Ovary (tissue), 9 donors: ENCODE results near the gene SUSD3. TPM values are rescaled to one million over a fixed set of nuclear protein-coding genes. Genes with fewer than 3 reads are reported as not detected.

Source experiments
- DNase-seq, 5 donors: peaks; one replicate each; pipeline ENCODE4 v3.0.0-alpha.2; 2019 to 2020
- H3K27ac ChIP-seq, 2 donors: fragments of 200-600 bp; one replicate each; pipeline versions ENCODE4 v1.5.1 to v1.8.0; 2019 to 2022
- H3K27me3 ChIP-seq: fragments of 200-600 bp; one replicate; pipeline ENCODE4 v1.8.0; 2022
- H3K36me3 ChIP-seq: fragments of 200-600 bp; sonication (generic); one replicate; pipeline ENCODE4 v1.5.1; 2019
- H3K4me1 ChIP-seq: one replicate; pipeline ENCODE4 v1.8.1; 2013; ENCODE audit warnings: mild to moderate bottlenecking, moderate library complexity; ENCODE audit not compliant: insufficient read depth
- H3K4me3 ChIP-seq: fragments of 200-600 bp; sonication (generic); one replicate; pipeline ENCODE4 v1.5.1; 2017
- H3K9me3 ChIP-seq, 2 donors: fragments of 200-600 bp in 1 of 2; sonication (generic) in 1 of 2; one replicate each; pipeline versions ENCODE4 v1.5.1 to v1.8.1; 2013 to 2019; ENCODE audit warnings: mild to moderate bottlenecking in 1 of 2, moderate library complexity in 1 of 2
- CTCF ChIP-seq, 3 donors: fragments of 450-650 bp in 2 of 3; fragments of 200-600 bp in 1 of 3; IDR thresholded peaks; one replicate each; pipeline versions ENCODE4 v1.5.1 to v1.8.0; 2016 to 2022; ENCODE audit warnings: antibody characterized with exemption in 3 of 3, mild to moderate bottlenecking in 1 of 3
- EP300 ChIP-seq: sonication (generic); formaldehyde crosslinking; IDR thresholded peaks from one replicate; pipeline ENCODE4 v1.6.1; 2017; ENCODE audit warnings: antibody characterized with exemption
- POLR2A ChIP-seq: fragments of 450-650 bp; IDR thresholded peaks from one replicate; pipeline ENCODE4 v1.6.1; 2017; ENCODE audit warnings: antibody characterized with exemption, mild to moderate bottlenecking, moderate library complexity
- WGBS, 3 donors: extraction: QIAGEN DNeasy Blood & Tissue Kit in 1 of 3; methylation state at CpG; one replicate each; pipeline versions ENCODE4 v1.1.5 to v1.1.7; 2013 to 2017; 5-methylcytosine and 5-hydroxymethylcytosine counted together
- intact Hi-C, 4 donors: fragments of 100-400 bp; cut with DNase I; formaldehyde crosslinking; loops; one replicate each; pipeline versions ENCODE4 v1.11.0 to v1.15.1; 2022 to 2023
- polyA plus RNA-seq, 2 donors: library from polyadenylated mRNA; stranded (reverse); fragments of 200-250 nt in 1 of 2; fragments of 350-450 nt in 1 of 2; fragmentation: Illumina TruSeq in 1 of 2; extraction: RNeasy Lipid Tissue Mini Kit (QIAGEN cat#74804) in 1 of 2; gene quantifications; one replicate each; pipeline ENCODE4 v1.2.3, GENCODE V29; 2013 to 2014
- total RNA-seq, 7 donors: library from RNA; depleted of rRNA in 2 of 7; stranded (reverse); fragments of >200 nt in 2 of 7; fragmentation: NEBNext Ultra II Directional in 3 of 7; extraction: Animal tissue kit (Norgen Biotek cat#: 25700) in 3 of 7; gene quantifications; one replicate each; pipeline versions ENCODE4 v1.1.0 to v1.2.4, GENCODE V29; 2016 to 2023
- donor health status: DM: no; HTN: no; CAD: no; lungs with moderate emphysema.
- donor health status: DM: no; HTN: no; CAD: no.
- donor health status: Bipolar disorder and iron deficiency.
- donor health status: DM: yes; HTN: yes; CAD: no.
- donor health status: DM: no; HTN: no; CAD: no.
- donor health status: DM: yes; HTN: yes; CAD: no.

The SUSD3 gene
- total and polyA plus RNA-seq, 9 donors, result 9.6 to 66.1 (median 42.4) TPM

- Histone ChIP-seq H3K4me1 (no peaks in the 10 kb centered on the region), H3K4me3 (no peak overlapping the region), H3K27ac (no peak overlapping the region), H3K36me3 (no peaks in the 10 kb centered on the region), H3K9me3 (no peaks in the 10 kb centered on the region), H3K27me3 (no peaks in the 10 kb centered on the region)
- 77 to 79% (median 79%) methylated on average over 10 of the region's 10 CpGs for WGBS, 3 donors
- no peak for DNase-seq
- no peak for TF ChIP-seq CTCF (IDR thresholded peaks at IDR 0.05)
- no peak for TF ChIP-seq EP300
- no peak for TF ChIP-seq POLR2A
- intact Hi-C loops, result no loop called here
Measured at GRCh38 chr9:93039976-93040375, 18.5 kb upstream of the SUSD3 start.

- DNase-seq, result no peak
Measured at GRCh38 chr9:93040409-93040808, 18.1 kb upstream of the SUSD3 start.

GRCh38 chr9:93041108-93041802 is 17.2 kb upstream of the SUSD3 start:
- Histone ChIP-seq H3K4me3 (no peak overlapping the region), H3K27me3 (no peaks in the 10 kb centered on the region), H3K4me1 (no peaks in the 10 kb centered on the region), H3K36me3 (no peaks in the 10 kb centered on the region), H3K27ac (no peak overlapping the region), H3K9me3 (no peaks in the 10 kb centered on the region)
- TF ChIP-seq EP300 (no peak), POLR2A (no peak), CTCF (IDR thresholded peaks at IDR 0.05) (no peak)
- WGBS, 3 donors, result 91 to 94% (median 93%) methylated on average over 6 of the region's 6 CpGs
- no peak for DNase-seq
- intact Hi-C loops, result no loop called here

More at GRCh38 chr9:93040409-93040808, 18.1 kb upstream of the SUSD3 start:
- H3K4me1 ChIP-seq, result no peaks in the 10 kb centered on the region
- H3K27me3 ChIP-seq, result no peaks in the 10 kb centered on the region
- TF ChIP-seq CTCF (IDR thresholded peaks at IDR 0.05), result no peak
- no peak for TF ChIP-seq EP300
- no peak for TF ChIP-seq POLR2A
- no peak overlapping the region for H3K4me3 ChIP-seq
- no peaks in the 10 kb centered on the region for H3K36me3 ChIP-seq
- intact Hi-C loops, result no loop called here
- WGBS, 3 donors, result 78 to 85% (median 82%) methylated on average over 5 to 7 of the region's 7 CpGs
- H3K27ac ChIP-seq, result no peak overlapping the region
- no peaks in the 10 kb centered on the region for H3K9me3 ChIP-seq

GRCh38 chr9:93043122-93043521 is 15.4 kb upstream of the SUSD3 start:
- Histone ChIP-seq H3K4me3 (no peak overlapping the region), H3K36me3 (no peaks in the 10 kb centered on the region), H3K9me3 (no peaks in the 10 kb centered on the region), H3K27me3 (no peaks in the 10 kb centered on the region), H3K27ac (no peak overlapping the region), H3K4me1 (no peaks in the 10 kb centered on the region)
- TF ChIP-seq CTCF (IDR thresholded peaks at IDR 0.05) (no peak), POLR2A (no peak), EP300 (no peak)
- DNase-seq, result no peak
- WGBS, 3 donors, result 88 to 90% (median 89%) methylated on average over 6 of the region's 6 CpGs
- intact Hi-C loops, result no loop called here
